ENCODE measurements around the gene IFNGR2.
"Not testable (repeated sequence)": the region's sequence is repeated elsewhere in the genome, so short reads cannot be mapped to it uniquely, and the experiment has no call there.

Gene IFNGR2

DNA sequence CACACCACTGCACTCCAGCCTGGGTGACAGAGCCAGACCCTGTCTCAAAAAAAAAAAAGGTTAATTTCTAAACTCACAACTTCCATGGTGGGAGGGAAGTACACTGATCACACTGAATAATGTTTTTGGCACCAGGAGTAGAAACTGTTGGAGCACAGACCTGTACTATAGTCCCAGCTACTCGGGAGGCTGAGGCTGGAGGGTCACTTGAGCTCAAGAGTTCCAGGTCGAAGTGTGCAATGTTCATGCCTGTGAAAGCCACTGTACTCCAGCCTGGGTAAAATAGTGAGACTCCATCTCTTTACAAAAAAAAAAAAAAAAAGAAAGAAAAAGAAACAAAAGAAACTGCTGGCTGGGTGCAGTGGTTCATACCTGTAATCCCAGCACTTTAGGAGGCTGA lies 41.3 kb downstream of the IFNGR2 start:
- Histone ChIP-seq H3K4me3 (ENCODE audit: low read depth, low read length) (no peak overlapping the region), H3K9me3 (ENCODE audit: control insufficient read depth, insufficient read depth, low read depth, low read length) (no peaks in the 10 kb centered on the region), H3K4me1 (ENCODE audit: control insufficient read depth, insufficient read depth, low read length) (peaks cover 6% of the 10 kb centered on the region), H3K27ac (ENCODE audit: extremely low read depth, low read depth, low read length) (no peak overlapping the region), H3K36me3 (ENCODE audit: control insufficient read depth in 2 of 2, insufficient read depth in 1 of 2, low read length in 2 of 2) (peaks cover 0 to 5% of the 10 kb centered on the region in 2 experiments; a peak in 1 of 3 replicates)
- TF ChIP-seq ZNF302 (tag by site-specific recombination; IDR thresholded peaks at IDR 0.05; ENCODE audit: low read depth): no peak
- no peak for TF ChIP-seq ZNF138 (tag by site-specific recombination; IDR thresholded peaks at IDR 0.05; ENCODE audit: borderline replicate concordance)
- POLR2A ChIA-PET: interaction anchor here (0.6 to 1.3 kb wide), 5 partner anchors 35 to 213 kb away, joined by 3 to 6 read pairs (median 4); partner anchors contain the start of genes DNAJC28 and TMEM50B
- CTCF ChIA-PET: interaction anchor here (0.6 to 3.9 kb wide), 32 partner anchors 10 to 619 kb away, joined by 3 to 60 read pairs (median 5); partner anchors contain the start of genes IFNAR1, IL10RB and TMEM50B

DNA sequence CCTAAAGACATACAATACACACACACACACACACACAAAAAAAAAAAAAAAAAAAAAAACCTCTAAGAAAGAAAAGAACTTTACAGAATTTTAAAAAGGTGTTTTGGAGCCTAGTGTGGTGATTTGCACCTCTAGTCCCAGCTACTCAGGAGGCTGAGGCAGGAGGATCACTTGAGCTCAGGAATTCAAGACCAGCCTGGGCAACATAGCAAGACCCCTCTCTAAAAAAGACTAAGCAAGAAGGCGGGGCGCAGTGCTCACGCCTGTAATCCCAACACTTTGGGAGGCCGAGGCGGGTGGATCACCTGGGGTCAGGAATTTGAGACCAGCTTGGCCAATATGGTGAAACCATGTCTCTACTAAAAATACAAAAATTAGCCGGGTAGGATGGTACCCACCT lies 43.4 kb downstream of the IFNGR2 start:
- not testable (repeated sequence) for H3K36me3 ChIP-seq (ENCODE audit: control insufficient read depth in 2 of 2, insufficient read depth in 1 of 2, low read length in 2 of 2); H3K4me1 ChIP-seq (ENCODE audit: control insufficient read depth, insufficient read depth, low read length); H3K4me3 ChIP-seq (ENCODE audit: low read depth, low read length); H3K27ac ChIP-seq (ENCODE audit: extremely low read depth, low read depth, low read length); H3K9me3 ChIP-seq (ENCODE audit: control insufficient read depth, insufficient read depth, low read depth, low read length)
- CTCF ChIA-PET: interaction anchor here (0.6 to 3.9 kb wide), 7 partner anchors 33 to 319 kb away, joined by 3 to 60 read pairs (median 5); partner anchors contain the start of gene TMEM50B
- POLR2A ChIA-PET: interaction anchor here (0.7 kb wide), 1 partner anchor 1950 kb away, joined by 3 read pairs; no protein-coding TSS in a partner anchor
- TF ChIP-seq ZNF121 (tag by site-specific recombination; IDR thresholded peaks at IDR 0.05): peak; percentile 88

DNA sequence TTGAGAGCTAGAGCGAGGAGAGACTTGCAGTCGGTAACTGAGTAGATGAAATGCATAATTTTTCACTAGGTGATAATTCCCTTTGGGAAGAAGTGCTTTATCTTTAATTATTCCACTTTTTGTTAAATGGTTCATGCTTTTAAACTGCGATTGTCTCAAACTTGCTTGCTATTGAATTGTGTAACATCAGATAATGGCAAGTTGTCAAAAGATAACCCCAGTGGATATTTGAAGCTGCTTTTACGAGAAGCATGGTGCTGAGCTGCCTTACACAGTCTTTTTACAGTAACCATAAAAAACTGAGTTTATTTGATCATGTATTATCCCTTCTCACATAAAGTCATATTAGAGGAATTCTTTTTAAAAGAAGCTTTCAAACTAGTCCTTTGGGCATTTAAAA lies 46.4 kb downstream of the IFNGR2 start:
- ChIA-PET CTCF (interaction anchor here (0.6 to 1.6 kb wide), 5 partner anchors 75 to 652 kb away, joined by 3 to 7 read pairs (median 3); no protein-coding TSS in a partner anchor), POLR2A (no interaction called here)

DNA sequence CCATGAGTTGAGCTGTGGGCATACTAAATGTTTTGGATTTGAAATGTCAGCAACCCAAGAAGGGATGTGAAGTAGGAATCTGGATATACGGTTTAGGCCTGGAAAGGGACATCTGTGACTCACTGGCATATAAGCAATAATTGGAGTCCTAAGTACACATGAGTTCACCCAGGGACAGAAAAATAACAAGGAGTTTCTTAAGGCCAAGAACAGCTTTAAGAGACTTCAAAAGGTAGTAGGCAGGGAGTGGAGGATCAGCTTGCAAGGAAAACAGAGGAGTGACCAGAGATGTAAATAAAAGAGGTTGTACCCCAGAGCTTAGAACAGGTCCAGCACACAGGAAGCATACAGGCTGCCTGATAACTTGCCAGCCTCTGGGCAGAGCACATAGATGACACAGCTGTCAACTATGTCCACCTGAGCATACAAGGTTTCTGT lies 48.4 kb downstream of the IFNGR2 start:
- Histone ChIP-seq H3K27ac (ENCODE audit: extremely low read depth, low read depth, low read length) (no peak overlapping the region), H3K9me3 (ENCODE audit: control insufficient read depth, insufficient read depth, low read depth, low read length) (no peaks in the 10 kb centered on the region), H3K4me1 (ENCODE audit: control insufficient read depth, insufficient read depth, low read length) (peaks cover 4% of the 10 kb centered on the region), H3K36me3 (ENCODE audit: control insufficient read depth in 2 of 2, insufficient read depth in 1 of 2, low read length in 2 of 2) (peaks cover 0 to 11% of the 10 kb centered on the region in 2 experiments; a peak in 2 of 3 replicates), H3K4me3 (ENCODE audit: low read depth, low read length) (no peak overlapping the region)
- CTCF ChIA-PET: interaction anchor here (0.6 to 2.2 kb wide), 4 partner anchors 14 to 430 kb away, joined by 4 to 5 read pairs (median 4); no protein-coding TSS in a partner anchor
- POLR2A ChIA-PET: interaction anchor here (0.5 kb wide), 1 partner anchor 49 kb away, joined by 3 read pairs; no protein-coding TSS in a partner anchor
- TF ChIP-seq ZBTB17 (tag by site-specific recombination; IDR thresholded peaks at IDR 0.05) (peak; percentile 68; the same call in 1 of the 2 replicates), OSR2 (tag by site-specific recombination; IDR thresholded peaks at IDR 0.05) (peak; percentile 58; the same call in 1 of the 2 replicates), FEZF1 (tag by site-specific recombination; IDR thresholded peaks at IDR 0.05) (peak; percentile 78), IKZF3 (tag by site-specific recombination; IDR thresholded peaks at IDR 0.05) (0 out of 2 replicates have a peak, but pooled peaks have one; percentile 25), WT1 (tag by site-specific recombination; IDR thresholded peaks at IDR 0.05) (peak; percentile 99), ZNF501 (tag by site-specific recombination; IDR thresholded peaks at IDR 0.05) (no peak), SP3 (tag by site-specific recombination; IDR thresholded peaks at IDR 0.05) (0 out of 2 replicates have a peak, but pooled peaks have one; percentile 15), KLF7 (tag by site-specific recombination; IDR thresholded peaks at IDR 0.05; ENCODE audit: borderline replicate concordance) (no peak)
- TF ChIP-seq, protein P1, sequence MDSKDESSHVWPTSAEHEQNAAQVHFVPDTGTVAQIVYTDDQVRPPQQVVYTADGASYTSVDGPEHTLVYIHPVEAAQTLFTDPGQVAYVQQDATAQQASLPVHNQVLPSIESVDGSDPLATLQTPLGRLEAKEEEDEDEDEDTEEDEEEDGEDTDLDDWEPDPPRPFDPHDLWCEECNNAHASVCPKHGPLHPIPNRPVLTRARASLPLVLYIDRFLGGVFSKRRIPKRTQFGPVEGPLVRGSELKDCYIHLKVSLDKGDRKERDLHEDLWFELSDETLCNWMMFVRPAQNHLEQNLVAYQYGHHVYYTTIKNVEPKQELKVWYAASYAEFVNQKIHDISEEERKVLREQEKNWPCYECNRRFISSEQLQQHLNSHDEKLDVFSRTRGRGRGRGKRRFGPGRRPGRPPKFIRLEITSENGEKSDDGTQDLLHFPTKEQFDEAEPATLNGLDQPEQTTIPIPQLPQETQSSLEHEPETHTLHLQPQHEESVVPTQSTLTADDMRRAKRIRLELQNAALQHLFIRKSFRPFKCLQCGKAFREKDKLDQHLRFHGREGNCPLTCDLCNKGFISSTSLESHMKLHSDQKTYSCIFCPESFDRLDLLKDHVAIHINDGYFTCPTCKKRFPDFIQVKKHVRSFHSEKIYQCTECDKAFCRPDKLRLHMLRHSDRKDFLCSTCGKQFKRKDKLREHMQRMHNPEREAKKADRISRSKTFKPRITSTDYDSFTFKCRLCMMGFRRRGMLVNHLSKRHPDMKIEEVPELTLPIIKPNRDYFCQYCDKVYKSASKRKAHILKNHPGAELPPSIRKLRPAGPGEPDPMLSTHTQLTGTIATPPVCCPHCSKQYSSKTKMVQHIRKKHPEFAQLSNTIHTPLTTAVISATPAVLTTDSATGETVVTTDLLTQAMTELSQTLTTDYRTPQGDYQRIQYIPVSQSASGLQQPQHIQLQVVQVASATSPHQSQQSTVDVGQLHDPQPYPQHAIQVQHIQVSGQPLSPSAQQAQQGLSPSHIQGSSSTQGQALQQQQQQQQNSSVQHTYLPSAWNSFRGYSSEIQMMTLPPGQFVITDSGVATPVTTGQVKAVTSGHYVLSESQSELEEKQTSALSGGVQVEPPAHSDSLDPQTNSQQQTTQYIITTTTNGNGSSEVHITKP (tag by site-specific recombination; IDR thresholded peaks at IDR 0.05): 0 out of 2 replicates have a peak, but pooled peaks have one; percentile 8
- TF ChIP-seq, protein P2, sequence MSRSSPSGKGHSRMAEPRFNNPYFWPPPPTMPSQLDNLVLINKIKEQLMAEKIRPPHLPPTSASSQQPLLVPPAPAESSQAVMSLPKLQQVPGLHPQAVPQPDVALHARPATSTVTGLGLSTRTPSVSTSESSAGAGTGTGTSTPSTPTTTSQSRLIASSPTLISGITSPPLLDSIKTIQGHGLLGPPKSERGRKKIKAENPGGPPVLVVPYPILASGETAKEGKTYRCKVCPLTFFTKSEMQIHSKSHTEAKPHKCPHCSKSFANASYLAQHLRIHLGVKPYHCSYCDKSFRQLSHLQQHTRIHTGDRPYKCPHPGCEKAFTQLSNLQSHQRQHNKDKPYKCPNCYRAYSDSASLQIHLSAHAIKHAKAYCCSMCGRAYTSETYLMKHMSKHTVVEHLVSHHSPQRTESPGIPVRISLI (tag by site-specific recombination; IDR thresholded peaks at IDR 0.05): no peak
- TF ChIP-seq, protein P3, sequence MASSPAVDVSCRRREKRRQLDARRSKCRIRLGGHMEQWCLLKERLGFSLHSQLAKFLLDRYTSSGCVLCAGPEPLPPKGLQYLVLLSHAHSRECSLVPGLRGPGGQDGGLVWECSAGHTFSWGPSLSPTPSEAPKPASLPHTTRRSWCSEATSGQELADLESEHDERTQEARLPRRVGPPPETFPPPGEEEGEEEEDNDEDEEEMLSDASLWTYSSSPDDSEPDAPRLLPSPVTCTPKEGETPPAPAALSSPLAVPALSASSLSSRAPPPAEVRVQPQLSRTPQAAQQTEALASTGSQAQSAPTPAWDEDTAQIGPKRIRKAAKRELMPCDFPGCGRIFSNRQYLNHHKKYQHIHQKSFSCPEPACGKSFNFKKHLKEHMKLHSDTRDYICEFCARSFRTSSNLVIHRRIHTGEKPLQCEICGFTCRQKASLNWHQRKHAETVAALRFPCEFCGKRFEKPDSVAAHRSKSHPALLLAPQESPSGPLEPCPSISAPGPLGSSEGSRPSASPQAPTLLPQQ (tag by site-specific recombination; IDR thresholded peaks at IDR 0.05): peak; percentile 36; the same call in 1 of the 2 replicates

More for the DNA sequence above, 46.4 kb downstream of the IFNGR2 start:
- H3K4me1 ChIP-seq (ENCODE audit: control insufficient read depth, insufficient read depth, low read length): peaks cover 4% of the 10 kb centered on the region
- H3K27ac ChIP-seq (ENCODE audit: extremely low read depth, low read depth, low read length): no peak overlapping the region
- TF ChIP-seq ZNF747 (tag by site-specific recombination; IDR thresholded peaks at IDR 0.05): no peak
- TF ChIP-seq OVOL3 (tag by site-specific recombination; IDR thresholded peaks at IDR 0.05): no peak
- TF ChIP-seq IKZF3 (tag by site-specific recombination; IDR thresholded peaks at IDR 0.05): peak; percentile 30; the same call in 1 of the 2 replicates
- no peak for TF ChIP-seq ZNF610 (tag by site-specific recombination; IDR thresholded peaks at IDR 0.05; ENCODE audit: borderline replicate concordance)
- TF ChIP-seq ZNF155 (tag by site-specific recombination; IDR thresholded peaks at IDR 0.05): no peak
- TF ChIP-seq FEZF1 (tag by site-specific recombination; IDR thresholded peaks at IDR 0.05): peak; percentile 52
- no peak for TF ChIP-seq ZNF792 (tag by site-specific recombination; IDR thresholded peaks at IDR 0.05)
- no peak for TF ChIP-seq ZNF146 (tag by site-specific recombination; IDR thresholded peaks at IDR 0.05)
- no peak for TF ChIP-seq PRDM1 (tag by site-specific recombination; IDR thresholded peaks at IDR 0.05)
- TF ChIP-seq, protein P4, sequence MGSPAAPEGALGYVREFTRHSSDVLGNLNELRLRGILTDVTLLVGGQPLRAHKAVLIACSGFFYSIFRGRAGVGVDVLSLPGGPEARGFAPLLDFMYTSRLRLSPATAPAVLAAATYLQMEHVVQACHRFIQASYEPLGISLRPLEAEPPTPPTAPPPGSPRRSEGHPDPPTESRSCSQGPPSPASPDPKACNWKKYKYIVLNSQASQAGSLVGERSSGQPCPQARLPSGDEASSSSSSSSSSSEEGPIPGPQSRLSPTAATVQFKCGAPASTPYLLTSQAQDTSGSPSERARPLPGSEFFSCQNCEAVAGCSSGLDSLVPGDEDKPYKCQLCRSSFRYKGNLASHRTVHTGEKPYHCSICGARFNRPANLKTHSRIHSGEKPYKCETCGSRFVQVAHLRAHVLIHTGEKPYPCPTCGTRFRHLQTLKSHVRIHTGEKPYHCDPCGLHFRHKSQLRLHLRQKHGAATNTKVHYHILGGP (tag by site-specific recombination; IDR thresholded peaks at IDR 0.05): no peak
- no peak for TF ChIP-seq ZNF621 (tag by site-specific recombination; IDR thresholded peaks at IDR 0.05)
- no peak for TF ChIP-seq ZNF416 (tag by site-specific recombination; IDR thresholded peaks at IDR 0.05)
- no peaks in the 10 kb centered on the region for H3K9me3 ChIP-seq (ENCODE audit: control insufficient read depth, insufficient read depth, low read depth, low read length)
- no peak overlapping the region for H3K4me3 ChIP-seq (ENCODE audit: low read depth, low read length)
- H3K36me3 ChIP-seq (ENCODE audit: control insufficient read depth in 2 of 2, insufficient read depth in 1 of 2, low read length in 2 of 2): peaks cover 0 to 4% of the 10 kb centered on the region in 2 experiments; a peak in 1 of 3 replicates
